SU-DHL-6 (cell line): ENCODE results near the gene CCDC7.
"Not testable (repeated sequence)": the region's sequence is repeated elsewhere in the genome, so short reads cannot be mapped to it uniquely, and the experiment has no call there.

Experiments
- CTCF ChIP-seq: fragments of 200-600 bp; sonication (generic); IDR thresholded peaks from one replicate; pipeline ENCODE4 v1.5.1; 2017; ENCODE audit warnings: antibody characterized with exemption, mild to moderate bottlenecking, low read length, moderate library complexity; ENCODE audit not compliant: insufficient read depth, poor library complexity, severe bottlenecking
- EZH2phosphoT487 ChIP-seq: fragments of 200-600 bp; sonication (generic), shearing (Covaris generic); conservative IDR thresholded peaks from 2 replicates; pipeline ENCODE4 v1.6.1; 2018; ENCODE audit warnings: mild to moderate bottlenecking, antibody characterized with exemption, low read length, moderate library complexity, mixed read lengths

GRCh38 chr10:32797393-32797792, 351.5 kb downstream of the CCDC7 start:
- not testable (repeated sequence) for TF ChIP-seq EZH2phosphoT487, CTCF
